DOHH2 (cell line): Measurements from ENCODE around the gene SHMT1.
"Not testable (repeated sequence)": the region's sequence is repeated elsewhere in the genome, so short reads cannot be mapped to it uniquely, and the experiment has no call there.

Experiments
- H3F3A ChIP-seq: fragments of 200-600 bp; sonication (generic), shearing (Covaris generic); 2 replicates; pipeline ENCODE4 v1.6.0; 2016; ENCODE audit warnings: antibody characterized with exemption, mild to moderate bottlenecking; ENCODE audit not compliant: control insufficient read depth, insufficient read depth
- H3K27ac ChIP-seq: fragments of 200-600 bp; sonication (generic); 2 replicates; pipeline ENCODE4 v1.5.1; 2014; ENCODE audit warnings: low read depth, mild to moderate bottlenecking, low read length, moderate library complexity
- H3K27me3 ChIP-seq: fragments of 200-600 bp; sonication (generic); 2 replicates; pipeline ENCODE4 v1.6.1; 2014; ENCODE audit warnings: mild to moderate bottlenecking, low read length, mixed read lengths; ENCODE audit not compliant: control insufficient read depth
- H3K36me3 ChIP-seq: fragments of 200-600 bp; sonication (generic); 2 replicates; pipeline ENCODE4 v1.6.1; 2014; ENCODE audit warnings: mild to moderate bottlenecking, low read length, moderate library complexity, mixed read lengths; ENCODE audit not compliant: control insufficient read depth
- H3K4me1 ChIP-seq: fragments of 200-600 bp; sonication (generic); 2 replicates; pipeline ENCODE4 v1.6.1; 2014; ENCODE audit warnings: mild to moderate bottlenecking, low read length, mixed read lengths; ENCODE audit not compliant: control insufficient read depth
- H3K4me2 ChIP-seq: fragments of 200-600 bp; sonication (generic); 2 replicates; pipeline ENCODE4 v1.6.0; 2014; ENCODE audit warnings: mild to moderate bottlenecking, low read length, moderate library complexity
- H3K4me3 ChIP-seq: fragments of 200-600 bp; sonication (generic); 2 replicates; pipeline ENCODE4 v1.5.1; 2014; ENCODE audit warnings: mild to moderate bottlenecking, low read length, mixed read lengths
- H3K79me2 ChIP-seq: fragments of 200-600 bp; sonication (generic); 2 replicates; pipeline ENCODE4 v1.6.1; 2014; ENCODE audit warnings: mild to moderate bottlenecking, low read length, mixed read lengths; ENCODE audit not compliant: control insufficient read depth
- H3K9me2 ChIP-seq: fragments of 200-600 bp; sonication (generic); replicated peaks from 2 replicates; pipeline ENCODE4 v1.6.1; 2014; ENCODE audit warnings: mild to moderate bottlenecking, low read length, mixed read lengths; ENCODE audit not compliant: control insufficient read depth
- H3K9me3 ChIP-seq: fragments of 200-600 bp; sonication (generic); 2 replicates; pipeline ENCODE4 v1.6.1; 2014; ENCODE audit warnings: antibody characterized with exemption, low read length, mixed read lengths; ENCODE audit not compliant: control insufficient read depth, insufficient read depth
- H4K20me1 ChIP-seq: fragments of 200-600 bp; sonication (generic); 2 replicates; pipeline ENCODE4 v1.6.0; 2014; ENCODE audit warnings: low read depth, mild to moderate bottlenecking, antibody characterized with exemption, low read length, moderate library complexity; ENCODE audit not compliant: control insufficient read depth, insufficient read depth
- EZH2phosphoT487 ChIP-seq: fragments of 200-600 bp; sonication (generic); IDR thresholded peaks from 2 replicates; pipeline ENCODE4 v1.6.1; 2017; ENCODE audit warnings: borderline replicate concordance, mild to moderate bottlenecking, antibody characterized with exemption, low read length, moderate library complexity, mixed read lengths
- TF ChIP-seq, protein P1 (sequence below): fragments of 200-600 bp; sonication (generic); IDR thresholded peaks from one replicate; pipeline ENCODE4 v1.5.1; 2014; ENCODE audit warnings: antibody characterized with exemption, mild to moderate bottlenecking, low read depth, low read length; ENCODE audit not compliant: poor library complexity, severe bottlenecking

SHMT1 gene

DNA sequence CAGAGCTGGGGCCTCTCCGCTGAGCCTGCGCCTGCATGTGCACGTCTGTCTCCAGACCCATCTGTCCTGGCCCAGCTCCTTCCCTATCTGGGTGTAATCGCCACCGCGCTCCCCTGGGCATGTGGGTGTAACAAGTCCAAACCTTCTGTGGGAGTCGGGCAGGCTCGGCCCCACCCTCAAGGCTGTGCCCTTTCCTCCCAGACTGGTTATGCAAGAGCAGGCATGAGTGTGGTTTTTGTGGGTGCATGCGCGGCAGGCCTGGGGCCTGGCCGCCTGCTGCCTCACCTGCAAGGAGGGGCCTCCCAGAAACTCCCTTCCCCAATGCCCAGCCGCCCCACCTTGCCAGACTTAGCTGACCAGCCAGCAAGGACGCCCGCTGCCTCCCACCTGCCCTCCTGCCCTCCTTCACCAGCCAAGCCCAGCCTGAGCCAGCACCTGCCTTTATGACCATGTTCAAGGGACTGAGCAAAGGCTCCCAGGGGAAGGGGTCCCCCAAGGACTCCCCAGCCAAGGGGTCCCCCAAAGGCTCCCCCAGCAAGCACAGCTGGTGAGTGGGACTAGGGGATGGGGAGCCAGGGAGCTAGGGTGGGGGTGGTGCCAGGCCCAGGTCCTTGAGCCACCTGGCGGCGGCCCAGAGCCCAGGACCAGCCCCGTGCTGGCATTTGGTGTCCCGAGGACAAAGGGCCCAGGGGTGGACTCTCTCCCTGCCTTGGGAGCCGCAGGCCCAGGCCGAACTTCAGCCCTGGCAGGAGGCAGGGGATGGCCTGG, 14.3 kb upstream of the SHMT1 start, which contains the start of gene EVPLL:
Gene EVPLL, plus strand, starts transcription at position 342 of the 768 bp plus-strand sequence. CDS start 3,160 bp downstream, outside the sequence.
- TF ChIP-seq, protein P1, sequence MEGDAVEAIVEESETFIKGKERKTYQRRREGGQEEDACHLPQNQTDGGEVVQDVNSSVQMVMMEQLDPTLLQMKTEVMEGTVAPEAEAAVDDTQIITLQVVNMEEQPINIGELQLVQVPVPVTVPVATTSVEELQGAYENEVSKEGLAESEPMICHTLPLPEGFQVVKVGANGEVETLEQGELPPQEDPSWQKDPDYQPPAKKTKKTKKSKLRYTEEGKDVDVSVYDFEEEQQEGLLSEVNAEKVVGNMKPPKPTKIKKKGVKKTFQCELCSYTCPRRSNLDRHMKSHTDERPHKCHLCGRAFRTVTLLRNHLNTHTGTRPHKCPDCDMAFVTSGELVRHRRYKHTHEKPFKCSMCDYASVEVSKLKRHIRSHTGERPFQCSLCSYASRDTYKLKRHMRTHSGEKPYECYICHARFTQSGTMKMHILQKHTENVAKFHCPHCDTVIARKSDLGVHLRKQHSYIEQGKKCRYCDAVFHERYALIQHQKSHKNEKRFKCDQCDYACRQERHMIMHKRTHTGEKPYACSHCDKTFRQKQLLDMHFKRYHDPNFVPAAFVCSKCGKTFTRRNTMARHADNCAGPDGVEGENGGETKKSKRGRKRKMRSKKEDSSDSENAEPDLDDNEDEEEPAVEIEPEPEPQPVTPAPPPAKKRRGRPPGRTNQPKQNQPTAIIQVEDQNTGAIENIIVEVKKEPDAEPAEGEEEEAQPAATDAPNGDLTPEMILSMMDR: no peak
- no peak for TF ChIP-seq EZH2phosphoT487

DNA sequence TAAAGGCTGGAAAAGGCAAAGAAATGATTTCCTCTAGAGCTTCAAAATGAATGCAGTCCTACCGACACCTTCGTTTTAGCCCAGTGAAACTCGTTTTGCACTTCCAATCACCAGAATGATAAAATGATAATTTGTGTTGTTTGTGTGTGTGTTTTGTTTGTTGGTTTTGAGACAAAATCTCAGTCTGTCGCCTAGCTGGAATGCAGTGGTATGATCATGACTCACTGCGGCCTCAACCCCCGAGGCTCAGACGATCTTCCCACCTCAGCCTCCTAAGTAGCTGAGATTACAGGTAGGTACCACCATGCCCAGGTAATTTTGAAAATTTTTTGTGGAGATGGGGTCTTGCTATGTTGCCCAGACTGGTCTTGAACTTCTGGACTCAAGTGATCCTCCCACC, 10.9 kb upstream of the SHMT1 start:
- H3K36me3 ChIP-seq: no peaks in the 10 kb centered on the region
- H3K79me2 ChIP-seq: no peaks in the 10 kb centered on the region
- no peaks in the 10 kb centered on the region for H3K9me3 ChIP-seq
- no peaks in the 10 kb centered on the region for H3K9me2 ChIP-seq
- no peaks in the 10 kb centered on the region for H4K20me1 ChIP-seq
- no peak overlapping the region for H3K4me2 ChIP-seq
- H3K27ac ChIP-seq: no peak overlapping the region
- H3F3A ChIP-seq: no peaks in the 10 kb centered on the region
- TF ChIP-seq, protein P1: no peak
- no peak for TF ChIP-seq EZH2phosphoT487
- H3K4me1 ChIP-seq: no peaks in the 10 kb centered on the region
- peaks cover 12% of the 10 kb centered on the region for H3K27me3 ChIP-seq
- no peak overlapping the region for H3K4me3 ChIP-seq

More for the DNA sequence above, 14.3 kb upstream of the SHMT1 start, which contains the start of gene EVPLL:
- no peaks in the 10 kb centered on the region for H3K9me3 ChIP-seq
- H3K4me1 ChIP-seq: no peaks in the 10 kb centered on the region
- H3K27me3 ChIP-seq: no peaks in the 10 kb centered on the region; the same call in 1 of the 2 replicates
- H3K79me2 ChIP-seq: no peaks in the 10 kb centered on the region
- no peaks in the 10 kb centered on the region for H4K20me1 ChIP-seq
- no peak within 1 kb of the TSS for H3K4me2 ChIP-seq
- no peaks in the 10 kb centered on the region for H3K9me2 ChIP-seq
- H3F3A ChIP-seq: no peaks in the 10 kb centered on the region
- no peak within 1 kb of the TSS for H3K4me3 ChIP-seq
- H3K36me3 ChIP-seq: no peaks in the 10 kb centered on the region
- no peak within 1 kb of the TSS for H3K27ac ChIP-seq

DNA sequence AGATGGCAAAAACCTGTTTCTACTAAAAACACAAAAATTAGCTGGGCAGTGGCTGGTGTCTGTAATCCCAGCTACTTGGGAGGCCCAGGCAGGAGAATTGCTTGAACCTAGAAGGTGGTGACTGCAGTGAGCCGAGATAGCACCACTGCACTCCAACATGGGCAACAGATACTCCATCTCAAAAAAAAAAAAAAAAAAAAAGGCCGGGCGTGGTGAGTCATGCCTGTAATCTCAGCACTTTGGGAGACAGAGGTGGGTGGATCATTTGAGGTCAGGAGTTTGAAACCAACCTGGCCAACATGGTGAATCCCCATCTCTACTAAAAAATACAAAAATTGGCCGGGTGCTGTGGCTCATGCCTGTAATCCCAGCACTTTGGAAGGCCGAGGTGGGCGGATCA, 9.8 kb upstream of the SHMT1 start:
- not testable (repeated sequence) for H3K4me1 ChIP-seq

DNA sequence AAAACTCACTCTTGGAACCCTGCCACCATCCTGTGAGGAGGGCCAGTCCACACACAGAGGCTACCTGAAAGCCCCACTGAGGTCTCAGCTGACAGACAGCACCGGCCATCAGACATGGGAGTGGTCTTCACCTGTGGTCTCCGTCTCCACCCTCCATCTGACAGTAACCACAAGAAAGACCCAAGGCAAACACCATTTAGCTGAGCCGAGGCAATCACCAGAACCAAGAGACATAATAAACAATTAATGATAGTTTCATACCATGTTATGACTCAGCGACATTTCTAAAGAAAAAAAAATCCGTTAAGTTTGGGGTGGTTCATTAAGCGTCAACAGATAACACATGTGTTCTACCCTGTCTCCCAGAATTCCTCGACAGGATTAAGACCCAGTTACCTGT, 8.1 kb upstream of the SHMT1 start:
- Histone ChIP-seq H3K79me2 (no peaks in the 10 kb centered on the region), H3K27me3 (peaks cover 12% of the 10 kb centered on the region), H3K4me2 (no peak overlapping the region), H3K4me3 (no peak overlapping the region), H3K36me3 (no peaks in the 10 kb centered on the region), H3K4me1 (no peaks in the 10 kb centered on the region), H3K27ac (no peak overlapping the region), H3K9me3 (no peaks in the 10 kb centered on the region), H3F3A (no peaks in the 10 kb centered on the region), H3K9me2 (no peaks in the 10 kb centered on the region), H4K20me1 (no peaks in the 10 kb centered on the region)
- TF ChIP-seq, protein P1: no peak
- no peak for TF ChIP-seq EZH2phosphoT487

More for the DNA sequence above, 9.8 kb upstream of the SHMT1 start:
- H3K79me2 ChIP-seq, H4K20me1 ChIP-seq, H3K4me2 ChIP-seq, H3K27ac ChIP-seq, H3K4me3 ChIP-seq, H3K36me3 ChIP-seq, H3F3A ChIP-seq, H3K9me3 ChIP-seq, H3K9me2 ChIP-seq: not testable (repeated sequence)
- H3K27me3 ChIP-seq: peaks cover 12% of the 10 kb centered on the region
